ENCODE results near the gene SAP130.
"Not testable (repeated sequence)": the region's sequence is repeated elsewhere in the genome, so short reads cannot be mapped to it uniquely, and the experiment has no call there.

Gene SAP130

GRCh38 chr2:127953128-127953718 is 74.6 kb downstream of the SAP130 start:
- DNase-seq (ENCODE audit: low read depth in 3 of 3), result no peak

GRCh38 chr2:127951026-127951425 is 76.8 kb downstream of the SAP130 start:
- DNase-seq (ENCODE audit: low read depth in 3 of 3), result no peak

DNA sequence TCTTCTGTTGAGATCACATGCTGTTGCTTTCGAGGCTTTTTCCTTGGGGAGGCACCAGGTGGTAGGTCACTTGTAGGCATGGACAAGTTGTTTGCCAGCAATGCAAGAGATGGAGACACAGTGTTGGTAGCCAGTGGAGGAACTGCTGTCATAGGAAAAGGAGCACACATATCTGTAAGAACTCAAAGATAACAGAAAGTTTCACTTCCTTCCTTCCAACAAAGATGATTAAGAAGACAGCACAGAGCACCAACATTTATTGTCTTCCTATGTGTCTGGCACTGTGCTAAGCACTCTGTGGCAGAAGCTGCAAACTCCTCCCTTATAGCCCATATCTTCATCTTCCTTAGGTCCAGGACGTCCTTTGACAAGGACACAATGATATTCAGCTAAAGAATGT is 77.6 kb downstream of the SAP130 start:
- no peak for DNase-seq (ENCODE audit: low read depth in 3 of 3)

GRCh38 chr2:127945281-127945680 is 82.6 kb downstream of the SAP130 start:
- DNase-seq (ENCODE audit: low read depth in 3 of 3), result no peak

- DNase-seq (ENCODE audit: low read depth in 3 of 3), result no peak
These were observed 84.7 kb downstream of the SAP130 start for GRCh38 chr2:127943186-127943585.

- no peak for DNase-seq (ENCODE audit: low read depth in 3 of 3)
These were observed 85.9 kb downstream of the SAP130 start for GRCh38 chr2:127942002-127942401.

DNA sequence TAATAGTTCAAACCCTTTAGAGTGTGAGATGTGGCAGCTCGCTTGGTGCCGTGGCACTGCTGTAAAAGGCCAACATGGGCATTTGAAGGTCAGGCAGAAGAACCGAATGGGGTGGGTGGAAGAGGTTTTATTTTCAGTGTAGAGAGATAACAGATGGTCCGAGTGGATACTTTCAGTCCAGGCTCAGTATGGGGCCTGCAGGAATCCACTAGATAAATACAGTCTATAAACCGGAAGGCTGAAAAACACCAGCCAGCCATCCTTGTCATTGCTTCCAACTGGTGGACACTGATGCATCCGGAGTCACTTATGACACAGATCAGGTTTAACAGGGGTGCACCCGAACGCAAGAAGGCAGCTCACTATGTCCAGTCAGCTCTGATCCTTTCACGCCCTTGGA is 86.4 kb downstream of the SAP130 start:
- DNase-seq (ENCODE audit: low read depth in 3 of 3), result no peak

- no peak for DNase-seq (ENCODE audit: low read depth in 3 of 3)
These were observed 87.2 kb downstream of the SAP130 start for GRCh38 chr2:127940641-127941040.

DNA sequence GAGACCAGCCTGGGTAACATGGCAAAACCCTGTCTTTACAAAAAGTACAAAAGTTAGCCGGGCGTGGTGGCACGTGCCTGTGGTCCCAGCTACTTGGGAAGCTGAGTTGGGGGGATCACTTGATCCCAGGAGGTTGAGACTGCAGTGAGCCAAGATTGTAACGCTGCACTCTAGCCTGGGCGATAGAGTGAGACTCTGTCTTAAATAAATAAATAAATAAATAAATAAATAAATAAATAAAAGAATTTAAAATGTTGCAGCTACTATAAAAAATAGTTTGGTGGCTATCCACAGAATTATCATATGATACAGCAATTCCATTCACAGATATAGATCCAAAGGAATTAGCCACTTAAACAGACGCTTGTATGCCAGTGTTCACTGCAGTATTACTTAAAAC is 92.5 kb downstream of the SAP130 start:
- no peak for DNase-seq (ENCODE audit: low read depth in 3 of 3)

- no peak for DNase-seq (ENCODE audit: low read depth in 3 of 3)
These were observed 95.5 kb downstream of the SAP130 start for GRCh38 chr2:127932199-127932876.

GRCh38 chr2:127929449-127929848 is 98.4 kb downstream of the SAP130 start:
- no peak for DNase-seq (ENCODE audit: low read depth in 3 of 3)

DNA sequence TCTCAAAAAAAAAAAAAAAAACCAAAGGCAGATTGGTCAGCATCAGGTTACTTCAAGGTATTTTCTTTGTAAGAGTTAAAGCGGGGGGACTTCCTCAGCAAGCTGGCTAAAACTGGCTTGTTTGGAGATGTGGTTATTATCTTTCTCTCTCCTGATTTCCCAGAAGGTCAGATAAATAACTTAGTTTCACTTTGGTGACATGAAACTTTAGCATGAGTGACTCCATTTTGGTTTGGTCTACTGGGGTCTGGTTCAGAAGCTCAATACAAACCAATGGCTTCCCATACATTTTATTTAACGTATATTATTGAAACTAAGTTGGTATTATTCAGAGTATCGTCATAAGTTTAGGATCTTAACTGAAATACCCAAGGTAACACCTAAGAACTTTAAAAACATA is 100.5 kb downstream of the SAP130 start:
- no peak for DNase-seq (ENCODE audit: low read depth in 3 of 3)

GRCh38 chr2:127917916-127918315 is 109.9 kb downstream of the SAP130 start:
- no peak for DNase-seq (ENCODE audit: low read depth in 3 of 3)

DNA sequence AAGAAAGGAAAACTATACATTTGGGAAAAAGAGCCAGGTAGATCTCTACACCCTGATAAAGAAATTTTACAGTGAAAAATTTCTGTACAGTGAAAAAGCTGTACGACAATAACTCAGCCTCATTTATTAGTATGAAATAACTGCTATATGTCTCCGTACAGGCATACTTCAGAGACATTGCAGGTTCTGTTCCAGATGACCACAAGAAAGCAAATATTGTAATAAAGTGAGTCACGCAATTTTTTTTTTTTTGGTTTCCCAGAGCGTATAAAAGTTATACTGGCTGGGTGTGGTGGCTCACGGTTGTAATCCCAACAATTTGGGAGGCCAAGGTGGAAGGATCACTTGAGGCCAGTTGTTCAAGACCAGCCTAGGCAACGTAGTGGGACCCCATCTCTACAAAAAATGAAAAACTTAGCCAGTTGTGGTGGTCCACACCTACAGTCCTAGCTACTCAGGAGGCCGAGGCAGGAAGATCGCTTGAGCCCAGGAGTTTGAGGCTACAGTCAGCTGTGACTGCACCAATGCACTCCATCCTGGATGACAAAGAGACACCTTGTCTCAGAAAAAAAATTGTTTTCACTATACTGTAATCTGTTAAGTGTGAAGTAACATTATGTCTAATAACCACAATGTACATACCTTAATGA is 113.9 kb downstream of the SAP130 start:
- no peak for DNase-seq (ENCODE audit: low read depth in 3 of 3)

DNA sequence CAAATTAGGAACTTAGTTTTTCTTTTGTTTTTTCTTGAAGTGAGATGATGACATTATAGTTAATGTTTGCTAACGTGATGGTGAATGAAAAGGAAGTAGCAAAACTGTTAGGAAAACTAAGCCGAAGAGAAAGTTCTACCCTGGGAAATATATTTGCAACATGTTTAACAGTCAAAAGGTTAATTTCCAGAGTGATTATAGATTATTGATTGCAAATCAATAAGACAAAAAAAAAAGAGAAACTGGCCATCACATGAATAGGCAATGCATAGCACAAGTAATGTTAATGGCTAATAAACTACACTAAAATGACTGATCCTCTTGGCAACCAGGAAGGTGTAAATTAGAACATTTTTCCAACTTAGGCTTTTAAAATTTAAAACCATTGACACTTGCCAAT is 116.1 kb downstream of the SAP130 start:
- no peak for DNase-seq (ENCODE audit: low read depth in 3 of 3)

GRCh38 chr2:127910415-127910814 is 117.4 kb downstream of the SAP130 start:
- DNase-seq (ENCODE audit: low read depth in 3 of 3), result no peak

GRCh38 chr2:127909019-127909418 is 118.8 kb downstream of the SAP130 start:
- DNase-seq (ENCODE audit: low read depth in 3 of 3), result no peak

GRCh38 chr2:127907733-127908400 is 120.0 kb downstream of the SAP130 start:
- DNase-seq (ENCODE audit: low read depth in 3 of 3), result not testable (repeated sequence)

- DNase-seq (ENCODE audit: low read depth in 3 of 3), result no peak
These were observed 121.5 kb downstream of the SAP130 start for GRCh38 chr2:127906206-127906926.

- DNase-seq (ENCODE audit: low read depth in 3 of 3), result no peak
These were observed 126.4 kb downstream of the SAP130 start for GRCh38 chr2:127901339-127902056.

GRCh38 chr2:127897531-127898211 is 130.2 kb downstream of the SAP130 start:
- DNase-seq (ENCODE audit: low read depth in 3 of 3), result no peak

Data from stimulated activated CD4-positive, alpha-beta T cell treated with anti-CD3 and anti-CD28 coated beads, TNF-alpha, amount 100 ng/mL, for 48 hours (primary cell).